HG03571 (cell line): Measurements from ENCODE around the gene B3GAT1.

Experiments used
- ATAC-seq: cut with Tn5 transposase; IDR thresholded peaks from one replicate; pipeline ENCODE4 v1.9.1; 2021; ENCODE audit not compliant: unreplicated experiment

The B3GAT1 gene

GRCh38 chr11:134410766-134411165 lies 1.3 kb downstream of the B3GAT1 start:
- ATAC-seq = no peak

- no peak for ATAC-seq
Observed at GRCh38 chr11:134409552-134410429, 2.3 kb downstream of the B3GAT1 start.

- no peak for ATAC-seq
Observed at GRCh38 chr11:134407923-134408322, 4.1 kb downstream of the B3GAT1 start.

- no peak for ATAC-seq
Observed at GRCh38 chr11:134407321-134407828, 4.7 kb downstream of the B3GAT1 start.

- no peak for ATAC-seq
Observed at GRCh38 chr11:134406264-134407185, 5.5 kb downstream of the B3GAT1 start.

- no peak for ATAC-seq
Observed at GRCh38 chr11:134405841-134406240, 6.2 kb downstream of the B3GAT1 start.

GRCh38 chr11:134405436-134405835 lies 6.6 kb downstream of the B3GAT1 start:
- ATAC-seq = no peak

GRCh38 chr11:134404575-134405341 lies 7.3 kb downstream of the B3GAT1 start:
- ATAC-seq = no peak

GRCh38 chr11:134402910-134403309 lies 9.1 kb downstream of the B3GAT1 start:
- ATAC-seq = no peak

- no peak for ATAC-seq
Observed at GRCh38 chr11:134401825-134402809, 9.9 kb downstream of the B3GAT1 start.

GRCh38 chr11:134399996-134400395 lies 12.0 kb downstream of the B3GAT1 start:
- ATAC-seq = no peak

GRCh38 chr11:134399293-134399654 lies 12.8 kb downstream of the B3GAT1 start:
- ATAC-seq = no peak

GRCh38 chr11:134398644-134399292 lies 13.3 kb downstream of the B3GAT1 start:
- ATAC-seq = no peak

- no peak for ATAC-seq
Observed at GRCh38 chr11:134398079-134398444, 14.0 kb downstream of the B3GAT1 start.

- ATAC-seq = no peak
Observed at GRCh38 chr11:134397304-134398078, 14.6 kb downstream of the B3GAT1 start.

GRCh38 chr11:134395002-134395401 lies 17.0 kb downstream of the B3GAT1 start:
- ATAC-seq = no peak

GRCh38 chr11:134394311-134394710 lies 17.7 kb downstream of the B3GAT1 start:
- no peak for ATAC-seq

- ATAC-seq = no peak
Observed at GRCh38 chr11:134393638-134394037, 18.4 kb downstream of the B3GAT1 start.
